ENCODE measurements around the gene SGCD. TPM values are rescaled to one million over a fixed set of nuclear protein-coding genes. Genes with fewer than 3 reads are reported as not detected.

Gene SGCD
- total and polyA plus RNA-seq, 8 donors: 10.4 to 15.8 (median 12.5) TPM

GRCh38 chr5:156497804-156498208 is 170.8 kb downstream of the SGCD start:
- ATAC-seq (no peak), DNase-seq (no peak)
- no peaks in the 10 kb centered on the region for H3K36me3 ChIP-seq
- H3K27ac ChIP-seq: no peak overlapping the region
- no peaks in the 10 kb centered on the region for H3K27me3 ChIP-seq
- intact Hi-C loops (cut with DNase I): no loop called here
- no peak for TF ChIP-seq CTCF (IDR thresholded peaks at IDR 0.05)
- no peak overlapping the region for H3K4me3 ChIP-seq
- H3K9me3 ChIP-seq: peaks cover 0 to 2% of the 10 kb centered on the region in 2 donors
- H3K4me1 ChIP-seq: no peaks in the 10 kb centered on the region

GRCh38 chr5:156498226-156498980 is 171.4 kb downstream of the SGCD start:
- H3K27me3 ChIP-seq: no peaks in the 10 kb centered on the region
- H3K4me3 ChIP-seq: no peak overlapping the region
- ATAC-seq (no peak), DNase-seq (no peak)
- no peaks in the 10 kb centered on the region for H3K4me1 ChIP-seq
- no peak overlapping the region for H3K27ac ChIP-seq
- TF ChIP-seq CTCF (IDR thresholded peaks at IDR 0.05): no peak
- no peaks in the 10 kb centered on the region for H3K36me3 ChIP-seq
- no peaks in the 10 kb centered on the region for H3K9me3 ChIP-seq
- intact Hi-C loops (cut with DNase I): no loop called here

GRCh38 chr5:156500755-156501154 is 173.8 kb downstream of the SGCD start:
- H3K36me3 ChIP-seq: no peaks in the 10 kb centered on the region
- intact Hi-C loops (cut with DNase I): no loop called here
- H3K4me1 ChIP-seq: no peaks in the 10 kb centered on the region

GRCh38 chr5:156505101-156505500 is 178.1 kb downstream of the SGCD start:
- H3K4me1 ChIP-seq: no peaks in the 10 kb centered on the region
- no peak overlapping the region for H3K4me3 ChIP-seq
- DNase-seq (no peak), ATAC-seq (no peak)
- H3K36me3 ChIP-seq: no peaks in the 10 kb centered on the region
- no peak overlapping the region for H3K27ac ChIP-seq
- H3K27me3 ChIP-seq: no peaks in the 10 kb centered on the region
- H3K9me3 ChIP-seq: no peaks in the 10 kb centered on the region
- intact Hi-C loops (cut with DNase I): no loop called here
- no peak for TF ChIP-seq CTCF (IDR thresholded peaks at IDR 0.05)

More at GRCh38 chr5:156500755-156501154, 173.8 kb downstream of the SGCD start:
- Histone ChIP-seq H3K27ac (no peak overlapping the region), H3K27me3 (no peaks in the 10 kb centered on the region), H3K9me3 (no peaks in the 10 kb centered on the region), H3K4me3 (no peak overlapping the region)
- TF ChIP-seq CTCF (IDR thresholded peaks at IDR 0.05): no peak
- DNase-seq (no peak), ATAC-seq (no peak)

- no peaks in the 10 kb centered on the region for H3K27me3 ChIP-seq
- intact Hi-C loops (cut with DNase I): no loop called here
- TF ChIP-seq CTCF (IDR thresholded peaks at IDR 0.05): no peak
- H3K9me3 ChIP-seq: peaks cover 0 to 5% of the 10 kb centered on the region in 2 donors
- H3K36me3 ChIP-seq: no peaks in the 10 kb centered on the region
- H3K4me1 ChIP-seq: no peaks in the 10 kb centered on the region
- no peak overlapping the region for H3K27ac ChIP-seq
- DNase-seq (no peak), ATAC-seq (no peak)
- no peak overlapping the region for H3K4me3 ChIP-seq
Observed at GRCh38 chr5:156513123-156513815, 186.3 kb downstream of the SGCD start.
